HG03442 (cell line): ENCODE data around the gene RPUSD1.

Source experiments
- ATAC-seq: cut with Tn5 transposase; IDR thresholded peaks from one replicate; pipeline ENCODE4 v1.9.1; 2021; ENCODE audit warnings: mild to moderate bottlenecking, moderate library complexity; ENCODE audit not compliant: unreplicated experiment

Gene RPUSD1

DNA sequence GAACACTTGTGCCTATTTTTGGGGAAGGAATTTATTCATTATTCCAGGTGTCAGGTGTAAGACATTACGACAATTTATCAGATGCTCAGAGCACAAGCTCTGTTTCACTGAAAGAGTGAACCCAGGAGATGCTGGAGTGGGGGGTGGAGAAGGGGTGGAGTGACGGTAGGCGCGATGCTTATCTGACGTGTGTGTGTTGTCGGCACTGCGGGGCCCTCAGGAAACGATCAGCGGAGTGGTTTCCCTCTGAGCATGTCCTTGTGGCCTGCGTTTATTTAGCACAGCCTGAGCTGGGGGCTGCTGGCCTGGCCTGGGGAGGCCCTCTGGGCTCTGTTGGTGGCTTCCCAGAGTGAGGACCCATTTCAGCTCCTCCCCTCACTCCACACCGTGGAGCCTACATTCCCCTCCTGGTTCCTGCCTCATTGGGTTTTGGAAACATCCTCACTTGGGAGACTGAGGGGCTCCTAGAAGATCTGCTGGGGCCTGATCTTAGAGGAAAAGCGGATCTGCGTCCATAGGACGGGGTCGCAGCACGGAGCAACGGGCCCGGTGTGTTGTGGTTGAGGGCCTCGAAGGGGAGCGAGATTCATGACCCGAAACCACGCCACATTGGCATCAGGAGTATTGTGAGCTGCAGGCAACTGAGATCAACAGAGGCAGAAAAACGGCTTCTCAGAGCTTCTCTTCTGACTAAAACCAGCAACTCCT is 31.3 kb upstream of the RPUSD1 start:
- no peak for ATAC-seq

GRCh38 chr16:818592-818991 is 30.4 kb upstream of the RPUSD1 start:
- ATAC-seq: no peak

GRCh38 chr16:818132-818531 is 30.0 kb upstream of the RPUSD1 start:
- no peak for ATAC-seq

- no peak for ATAC-seq
Observed at GRCh38 chr16:817001-817906, 29.1 kb upstream of the RPUSD1 start.

GRCh38 chr16:815861-816260 is 27.7 kb upstream of the RPUSD1 start:
- ATAC-seq: no peak

GRCh38 chr16:814974-815373 is 26.8 kb upstream of the RPUSD1 start:
- ATAC-seq: no peak

DNA sequence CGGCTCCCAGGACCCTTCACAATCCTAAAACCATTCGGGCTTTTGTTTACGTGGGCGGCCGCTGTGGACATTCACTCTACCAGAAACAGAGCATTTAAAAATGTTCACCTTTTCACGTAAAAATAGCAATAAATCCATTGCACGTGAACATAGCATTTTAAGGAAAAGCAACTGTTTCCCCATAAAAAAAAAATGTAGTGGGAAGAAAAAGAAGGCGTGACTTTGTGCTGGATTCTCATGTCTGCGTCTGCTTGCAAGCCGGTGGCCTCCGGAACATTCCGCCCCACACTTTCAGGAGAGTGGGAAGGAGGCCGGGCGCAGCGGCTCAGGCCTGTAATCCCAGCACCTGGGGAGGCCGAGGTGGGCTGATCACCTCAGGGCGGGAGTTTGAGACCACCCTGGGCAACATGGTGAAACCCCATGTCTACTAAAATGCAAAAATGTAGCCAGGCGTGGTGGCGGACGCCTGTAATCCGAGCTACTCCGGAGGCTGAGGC is 25.8 kb upstream of the RPUSD1 start:
- ATAC-seq: no peak

- ATAC-seq: no peak
Observed at GRCh38 chr16:813204-813915, 25.2 kb upstream of the RPUSD1 start.

DNA sequence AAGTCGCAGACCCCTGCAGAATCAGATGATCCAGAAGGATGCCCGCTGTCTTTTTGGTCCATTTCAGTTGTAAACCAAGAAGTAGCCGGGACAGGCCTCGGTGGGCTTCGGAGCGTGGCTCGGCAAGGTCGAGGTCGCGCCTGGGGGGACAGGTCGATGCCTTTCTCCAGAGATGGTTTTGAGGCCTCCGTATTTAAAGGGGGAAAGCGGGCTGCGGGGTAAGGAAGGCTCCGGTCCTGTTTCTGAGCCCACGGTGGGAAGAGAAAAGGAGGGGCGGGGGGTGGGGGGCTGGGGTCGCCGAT is 19.9 kb upstream of the RPUSD1 start:
- no peak for ATAC-seq

GRCh38 chr16:807347-808084 is 19.3 kb upstream of the RPUSD1 start:
- ATAC-seq: peak; percentile 79

- no peak for ATAC-seq
Observed at GRCh38 chr16:805474-805873, 17.3 kb upstream of the RPUSD1 start.

- no peak for ATAC-seq
Observed at GRCh38 chr16:804193-805048, 16.2 kb upstream of the RPUSD1 start.

GRCh38 chr16:803754-804080 is 15.5 kb upstream of the RPUSD1 start:
- no peak for ATAC-seq

- no peak for ATAC-seq
Observed at GRCh38 chr16:802914-803753, 15.0 kb upstream of the RPUSD1 start.

DNA sequence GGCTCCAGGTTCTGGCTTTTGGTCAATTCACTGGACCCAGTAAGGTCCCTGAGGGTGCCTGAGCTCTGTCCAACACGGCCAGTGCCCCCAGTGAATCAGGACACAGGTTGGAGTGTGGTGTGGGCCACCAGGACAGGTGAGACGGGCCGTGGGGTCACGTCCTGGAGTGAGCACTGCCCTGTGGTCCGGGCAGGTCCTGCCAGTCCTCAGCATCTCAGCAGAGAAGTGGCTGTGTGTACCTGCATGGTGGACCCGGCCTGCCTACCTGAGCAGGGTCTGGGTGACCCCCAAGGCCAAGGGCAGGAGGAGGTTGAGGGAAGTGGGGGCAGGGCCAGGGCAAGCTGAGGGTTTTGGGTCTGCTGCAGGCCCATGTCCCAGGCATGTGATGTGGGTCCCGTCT is 14.3 kb upstream of the RPUSD1 start:
- no peak for ATAC-seq

- ATAC-seq: no peak
Observed at GRCh38 chr16:801584-802363, 13.6 kb upstream of the RPUSD1 start.

GRCh38 chr16:800834-801511 is 12.8 kb upstream of the RPUSD1 start:
- ATAC-seq: no peak
